ENCODE measurements around the gene CDH12. TPM values are rescaled to one million over a fixed set of nuclear protein-coding genes. Genes with fewer than 3 reads are reported as not detected.

The CDH12 gene
- total RNA-seq, 1 experiment from 2014 or later = 2.3 TPM

GRCh38 chr5:22650511-22650910, 202.6 kb downstream of the CDH12 start:
- Mint-ChIP-seq H3K27ac (ENCODE audit: unreplicated experiment) (no peak overlapping the region), H3K4me3 (ENCODE audit: low read depth, unreplicated experiment) (no peak overlapping the region), H3K27me3 (ENCODE audit: unreplicated experiment) (no peaks in the 10 kb centered on the region), H3K4me1 (ENCODE audit: low read depth, unreplicated experiment) (peaks cover 9% of the 10 kb centered on the region), H3K9me3 (ENCODE audit: low read depth, unreplicated experiment) (peaks cover 3% of the 10 kb centered on the region), H3K36me3 (ENCODE audit: insufficient read depth, unreplicated experiment) (no peaks in the 10 kb centered on the region)
- no TSS peak for BruUV-seq (replicated peaks)
- CTCF ChIA-PET = no interaction called here
- no peak for TF ChIP-seq CTCF (IDR thresholded peaks at IDR 0.05; ENCODE audit: unreplicated experiment)
- DNase-seq = no peak
- intact Hi-C loops (cut with micrococcal nuclease; ENCODE audit: unreplicated experiment) = no loop called here

GRCh38 chr5:22649074-22649473, 204.1 kb downstream of the CDH12 start:
- no peaks in the 10 kb centered on the region for H3K27me3 Mint-ChIP-seq (ENCODE audit: unreplicated experiment)
- H3K27ac Mint-ChIP-seq (ENCODE audit: unreplicated experiment) = peak overlapping the region; percentile 77
- H3K9me3 Mint-ChIP-seq (ENCODE audit: low read depth, unreplicated experiment) = peaks cover 3% of the 10 kb centered on the region
- no peak for TF ChIP-seq CTCF (IDR thresholded peaks at IDR 0.05; ENCODE audit: unreplicated experiment)
- peak; percentile 46 for DNase-seq
- no peaks in the 10 kb centered on the region for H3K36me3 Mint-ChIP-seq (ENCODE audit: insufficient read depth, unreplicated experiment)
- BruUV-seq (replicated peaks) = no TSS peak
- peak overlapping the region; percentile 20 for H3K4me3 Mint-ChIP-seq (ENCODE audit: low read depth, unreplicated experiment)
- peaks cover 9% of the 10 kb centered on the region for H3K4me1 Mint-ChIP-seq (ENCODE audit: low read depth, unreplicated experiment)
- CTCF ChIA-PET = interaction anchor here (0.6 kb wide), 1 partner anchor 10 kb away, joined by 3 read pairs; no protein-coding TSS in a partner anchor
- intact Hi-C loops (cut with micrococcal nuclease; ENCODE audit: unreplicated experiment) = no loop called here

- Mint-ChIP-seq H3K4me3 (ENCODE audit: low read depth, unreplicated experiment) (no peak overlapping the region), H3K27me3 (ENCODE audit: unreplicated experiment) (no peaks in the 10 kb centered on the region), H3K27ac (ENCODE audit: unreplicated experiment) (no peak overlapping the region), H3K4me1 (ENCODE audit: low read depth, unreplicated experiment) (peaks cover 9% of the 10 kb centered on the region), H3K36me3 (ENCODE audit: insufficient read depth, unreplicated experiment) (no peaks in the 10 kb centered on the region), H3K9me3 (ENCODE audit: low read depth, unreplicated experiment) (no peaks in the 10 kb centered on the region)
- DNase-seq = no peak
- CTCF ChIA-PET = no interaction called here
- intact Hi-C loops (cut with micrococcal nuclease; ENCODE audit: unreplicated experiment) = no loop called here
- no peak for TF ChIP-seq CTCF (IDR thresholded peaks at IDR 0.05; ENCODE audit: unreplicated experiment)
- BruUV-seq (replicated peaks) = no TSS peak
Observed at GRCh38 chr5:22644859-22645258, 208.3 kb downstream of the CDH12 start.

GRCh38 chr5:22643356-22643755, 209.8 kb downstream of the CDH12 start:
- DNase-seq = no peak
- H3K36me3 Mint-ChIP-seq (ENCODE audit: insufficient read depth, unreplicated experiment) = no peaks in the 10 kb centered on the region
- intact Hi-C loops (cut with micrococcal nuclease; ENCODE audit: unreplicated experiment) = no loop called here
- no peaks in the 10 kb centered on the region for H3K4me1 Mint-ChIP-seq (ENCODE audit: low read depth, unreplicated experiment)
- no TSS peak for BruUV-seq (replicated peaks)
- H3K4me3 Mint-ChIP-seq (ENCODE audit: low read depth, unreplicated experiment) = no peak overlapping the region
- no peaks in the 10 kb centered on the region for H3K9me3 Mint-ChIP-seq (ENCODE audit: low read depth, unreplicated experiment)
- no peaks in the 10 kb centered on the region for H3K27me3 Mint-ChIP-seq (ENCODE audit: unreplicated experiment)
- CTCF ChIA-PET = interaction anchor here (0.6 kb wide), 1 partner anchor 828 kb away, joined by 7 read pairs; no protein-coding TSS in a partner anchor
- no peak for TF ChIP-seq CTCF (IDR thresholded peaks at IDR 0.05; ENCODE audit: unreplicated experiment)
- no peak overlapping the region for H3K27ac Mint-ChIP-seq (ENCODE audit: unreplicated experiment)
